ENCODE data around the gene HTATIP2. TPM values are rescaled to one million over a fixed set of nuclear protein-coding genes. Genes with fewer than 3 reads are reported as not detected.

The HTATIP2 gene
- total and polyA plus RNA-seq, 2 experiments from 2014 or later: 45.0 to 57.5 TPM

GRCh38 chr11:20321177-20321576 is 42.3 kb upstream of the HTATIP2 start:
- no peak for ATAC-seq
- Histone ChIP-seq H3K36me3 (ENCODE audit: insufficient read depth) (no peaks in the 10 kb centered on the region), H4K20me1 (replicated peaks; ENCODE audit: insufficient read depth) (no peaks in the 10 kb centered on the region), H3K79me2 (replicated peaks; ENCODE audit: insufficient read depth) (no peaks in the 10 kb centered on the region), H3K9me2 (ENCODE audit: insufficient read depth) (no peaks in the 10 kb centered on the region), H3K4me1 (ENCODE audit: insufficient read depth) (no peaks in the 10 kb centered on the region), H3K4me2 (no peak overlapping the region), H3K27ac (ENCODE audit: low read depth) (no peak overlapping the region), H3F3A (replicated peaks; ENCODE audit: low read depth) (no peaks in the 10 kb centered on the region), H2AFZ (no peak overlapping the region), H3K27me3 (ENCODE audit: insufficient read depth) (no peaks in the 10 kb centered on the region), H3K4me3 (no peak overlapping the region)
- H3K4me1 Mint-ChIP-seq: no peaks in the 10 kb centered on the region; the same call in 2 of the 3 replicates
- H3K4me3 Mint-ChIP-seq: no peak overlapping the region
- H3K9me3 Mint-ChIP-seq: no peaks in the 10 kb centered on the region
- peaks cover 3% of the 10 kb centered on the region for H3K27me3 Mint-ChIP-seq (ENCODE audit: insufficient read depth, low read depth, poor library complexity)
- no peak overlapping the region for H3K27ac Mint-ChIP-seq
- no peak for DNase-seq (ENCODE audit: low spot score)
- TF ChIP-seq EZH2 (IDR thresholded peaks at IDR 0.05; ENCODE audit: low read depth, unreplicated experiment): no peak
- H3K36me3 Mint-ChIP-seq (ENCODE audit: low read depth): no peaks in the 10 kb centered on the region

- H3K9me3 Mint-ChIP-seq: no peaks in the 10 kb centered on the region
- Histone ChIP-seq H3F3A (replicated peaks; ENCODE audit: low read depth) (no peaks in the 10 kb centered on the region), H3K36me3 (ENCODE audit: insufficient read depth) (no peaks in the 10 kb centered on the region), H3K27ac (ENCODE audit: low read depth) (no peak overlapping the region), H3K9me2 (ENCODE audit: insufficient read depth) (no peaks in the 10 kb centered on the region), H3K79me2 (replicated peaks; ENCODE audit: insufficient read depth) (no peaks in the 10 kb centered on the region), H4K20me1 (replicated peaks; ENCODE audit: insufficient read depth) (no peaks in the 10 kb centered on the region; the same call in 1 of the 2 replicates), H3K4me1 (ENCODE audit: insufficient read depth) (no peaks in the 10 kb centered on the region), H3K4me2 (no peak overlapping the region), H3K27me3 (ENCODE audit: insufficient read depth) (no peaks in the 10 kb centered on the region), H2AFZ (peak overlapping the region; percentile 69; the same call in 1 of the 2 replicates), H3K4me3 (no peak overlapping the region)
- H3K27ac Mint-ChIP-seq: no peak overlapping the region
- H3K36me3 Mint-ChIP-seq (ENCODE audit: low read depth): no peaks in the 10 kb centered on the region
- peaks cover 4% of the 10 kb centered on the region for H3K27me3 Mint-ChIP-seq (ENCODE audit: insufficient read depth, low read depth, poor library complexity)
- no peak for ATAC-seq
- no peaks in the 10 kb centered on the region for H3K4me1 Mint-ChIP-seq
- H3K4me3 Mint-ChIP-seq: no peak overlapping the region
- DNase-seq (ENCODE audit: low spot score): no peak
- TF ChIP-seq ZNF114 (CRISPR knock-in tag; IDR thresholded peaks at IDR 0.05) (no peak), EZH2phosphoT487 (IDR thresholded peaks at IDR 0.05; ENCODE audit: unreplicated experiment) (no peak), EZH2 (IDR thresholded peaks at IDR 0.05; ENCODE audit: low read depth, unreplicated experiment) (no peak), JUNB (IDR thresholded peaks at IDR 0.05; ENCODE audit: unreplicated experiment) (no peak), STAT1 (IDR thresholded peaks at IDR 0.05; ENCODE audit: unreplicated experiment) (no peak), ETS1 (IDR thresholded peaks at IDR 0.05) (no peak), ZNF331 (CRISPR knock-in tag; IDR thresholded peaks at IDR 0.05; ENCODE audit: low read depth) (no peak), POLR2AphosphoS5 (IDR thresholded peaks at IDR 0.05; ENCODE audit: low read depth) (no peak), NANOG (IDR thresholded peaks at IDR 0.05; ENCODE audit: borderline replicate concordance) (no peak), CREB1 (CRISPR knock-in tag; IDR thresholded peaks at IDR 0.05; ENCODE audit: low read depth) (no peak)
- TF ChIP-seq, protein P1, sequence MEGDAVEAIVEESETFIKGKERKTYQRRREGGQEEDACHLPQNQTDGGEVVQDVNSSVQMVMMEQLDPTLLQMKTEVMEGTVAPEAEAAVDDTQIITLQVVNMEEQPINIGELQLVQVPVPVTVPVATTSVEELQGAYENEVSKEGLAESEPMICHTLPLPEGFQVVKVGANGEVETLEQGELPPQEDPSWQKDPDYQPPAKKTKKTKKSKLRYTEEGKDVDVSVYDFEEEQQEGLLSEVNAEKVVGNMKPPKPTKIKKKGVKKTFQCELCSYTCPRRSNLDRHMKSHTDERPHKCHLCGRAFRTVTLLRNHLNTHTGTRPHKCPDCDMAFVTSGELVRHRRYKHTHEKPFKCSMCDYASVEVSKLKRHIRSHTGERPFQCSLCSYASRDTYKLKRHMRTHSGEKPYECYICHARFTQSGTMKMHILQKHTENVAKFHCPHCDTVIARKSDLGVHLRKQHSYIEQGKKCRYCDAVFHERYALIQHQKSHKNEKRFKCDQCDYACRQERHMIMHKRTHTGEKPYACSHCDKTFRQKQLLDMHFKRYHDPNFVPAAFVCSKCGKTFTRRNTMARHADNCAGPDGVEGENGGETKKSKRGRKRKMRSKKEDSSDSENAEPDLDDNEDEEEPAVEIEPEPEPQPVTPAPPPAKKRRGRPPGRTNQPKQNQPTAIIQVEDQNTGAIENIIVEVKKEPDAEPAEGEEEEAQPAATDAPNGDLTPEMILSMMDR (conservative IDR thresholded peaks at IDR 0.05; ENCODE audit: low read depth in 2 of 2): no peak
- TF ChIP-seq, protein P2, sequence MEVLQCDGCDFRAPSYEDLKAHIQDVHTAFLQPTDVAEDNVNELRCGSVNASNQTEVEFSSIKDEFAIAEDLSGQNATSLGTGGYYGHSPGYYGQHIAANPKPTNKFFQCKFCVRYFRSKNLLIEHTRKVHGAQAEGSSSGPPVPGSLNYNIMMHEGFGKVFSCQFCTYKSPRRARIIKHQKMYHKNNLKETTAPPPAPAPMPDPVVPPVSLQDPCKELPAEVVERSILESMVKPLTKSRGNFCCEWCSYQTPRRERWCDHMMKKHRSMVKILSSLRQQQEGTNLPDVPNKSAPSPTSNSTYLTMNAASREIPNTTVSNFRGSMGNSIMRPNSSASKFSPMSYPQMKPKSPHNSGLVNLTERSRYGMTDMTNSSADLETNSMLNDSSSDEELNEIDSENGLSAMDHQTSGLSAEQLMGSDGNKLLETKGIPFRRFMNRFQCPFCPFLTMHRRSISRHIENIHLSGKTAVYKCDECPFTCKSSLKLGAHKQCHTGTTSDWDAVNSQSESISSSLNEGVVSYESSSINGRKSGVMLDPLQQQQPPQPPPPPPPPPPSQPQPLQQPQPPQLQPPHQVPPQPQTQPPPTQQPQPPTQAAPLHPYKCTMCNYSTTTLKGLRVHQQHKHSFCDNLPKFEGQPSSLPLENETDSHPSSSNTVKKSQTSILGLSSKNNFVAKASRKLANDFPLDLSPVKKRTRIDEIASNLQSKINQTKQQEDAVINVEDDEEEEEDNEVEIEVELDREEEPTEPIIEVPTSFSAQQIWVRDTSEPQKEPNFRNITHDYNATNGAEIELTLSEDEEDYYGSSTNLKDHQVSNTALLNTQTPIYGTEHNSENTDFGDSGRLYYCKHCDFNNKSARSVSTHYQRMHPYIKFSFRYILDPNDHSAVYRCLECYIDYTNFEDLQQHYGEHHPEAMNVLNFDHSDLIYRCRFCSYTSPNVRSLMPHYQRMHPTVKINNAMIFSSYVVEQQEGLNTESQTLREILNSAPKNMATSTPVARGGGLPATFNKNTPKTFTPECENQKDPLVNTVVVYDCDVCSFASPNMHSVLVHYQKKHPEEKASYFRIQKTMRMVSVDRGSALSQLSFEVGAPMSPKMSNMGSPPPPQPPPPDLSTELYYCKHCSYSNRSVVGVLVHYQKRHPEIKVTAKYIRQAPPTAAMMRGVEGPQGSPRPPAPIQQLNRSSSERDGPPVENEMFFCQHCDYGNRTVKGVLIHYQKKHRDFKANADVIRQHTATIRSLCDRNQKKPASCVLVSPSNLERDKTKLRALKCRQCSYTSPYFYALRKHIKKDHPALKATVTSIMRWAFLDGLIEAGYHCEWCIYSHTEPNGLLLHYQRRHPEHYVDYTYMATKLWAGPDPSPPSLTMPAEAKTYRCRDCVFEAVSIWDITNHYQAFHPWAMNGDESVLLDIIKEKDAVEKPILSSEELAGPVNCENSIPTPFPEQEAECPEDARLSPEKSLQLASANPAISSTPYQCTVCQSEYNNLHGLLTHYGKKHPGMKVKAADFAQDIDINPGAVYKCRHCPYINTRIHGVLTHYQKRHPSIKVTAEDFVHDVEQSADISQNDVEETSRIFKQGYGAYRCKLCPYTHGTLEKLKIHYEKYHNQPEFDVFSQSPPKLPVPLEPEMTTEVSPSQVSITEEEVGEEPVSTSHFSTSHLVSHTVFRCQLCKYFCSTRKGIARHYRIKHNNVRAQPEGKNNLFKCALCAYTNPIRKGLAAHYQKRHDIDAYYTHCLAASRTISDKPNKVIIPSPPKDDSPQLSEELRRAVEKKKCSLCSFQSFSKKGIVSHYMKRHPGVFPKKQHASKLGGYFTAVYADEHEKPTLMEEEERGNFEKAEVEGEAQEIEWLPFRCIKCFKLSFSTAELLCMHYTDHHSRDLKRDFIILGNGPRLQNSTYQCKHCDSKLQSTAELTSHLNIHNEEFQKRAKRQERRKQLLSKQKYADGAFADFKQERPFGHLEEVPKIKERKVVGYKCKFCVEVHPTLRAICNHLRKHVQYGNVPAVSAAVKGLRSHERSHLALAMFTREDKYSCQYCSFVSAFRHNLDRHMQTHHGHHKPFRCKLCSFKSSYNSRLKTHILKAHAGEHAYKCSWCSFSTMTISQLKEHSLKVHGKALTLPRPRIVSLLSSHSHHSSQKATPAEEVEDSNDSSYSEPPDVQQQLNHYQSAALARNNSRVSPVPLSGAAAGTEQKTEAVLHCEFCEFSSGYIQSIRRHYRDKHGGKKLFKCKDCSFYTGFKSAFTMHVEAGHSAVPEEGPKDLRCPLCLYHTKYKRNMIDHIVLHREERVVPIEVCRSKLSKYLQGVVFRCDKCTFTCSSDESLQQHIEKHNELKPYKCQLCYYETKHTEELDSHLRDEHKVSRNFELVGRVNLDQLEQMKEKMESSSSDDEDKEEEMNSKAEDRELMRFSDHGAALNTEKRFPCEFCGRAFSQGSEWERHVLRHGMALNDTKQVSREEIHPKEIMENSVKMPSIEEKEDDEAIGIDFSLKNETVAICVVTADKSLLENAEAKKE (CRISPR knock-in tag; IDR thresholded peaks at IDR 0.05): no peak
Measured at GRCh38 chr11:20327377-20327935, 36.1 kb upstream of the HTATIP2 start.
